GM18508 (cell line): ENCODE data around the gene CEBPZOS.

ENCODE experiments used
- ATAC-seq: cut with Tn5 transposase; IDR thresholded peaks from one replicate; pipeline ENCODE4 v1.9.1; 2021; ENCODE audit warnings: moderate number of reproducible peaks; ENCODE audit not compliant: insufficient read depth, unreplicated experiment

Gene CEBPZOS

DNA sequence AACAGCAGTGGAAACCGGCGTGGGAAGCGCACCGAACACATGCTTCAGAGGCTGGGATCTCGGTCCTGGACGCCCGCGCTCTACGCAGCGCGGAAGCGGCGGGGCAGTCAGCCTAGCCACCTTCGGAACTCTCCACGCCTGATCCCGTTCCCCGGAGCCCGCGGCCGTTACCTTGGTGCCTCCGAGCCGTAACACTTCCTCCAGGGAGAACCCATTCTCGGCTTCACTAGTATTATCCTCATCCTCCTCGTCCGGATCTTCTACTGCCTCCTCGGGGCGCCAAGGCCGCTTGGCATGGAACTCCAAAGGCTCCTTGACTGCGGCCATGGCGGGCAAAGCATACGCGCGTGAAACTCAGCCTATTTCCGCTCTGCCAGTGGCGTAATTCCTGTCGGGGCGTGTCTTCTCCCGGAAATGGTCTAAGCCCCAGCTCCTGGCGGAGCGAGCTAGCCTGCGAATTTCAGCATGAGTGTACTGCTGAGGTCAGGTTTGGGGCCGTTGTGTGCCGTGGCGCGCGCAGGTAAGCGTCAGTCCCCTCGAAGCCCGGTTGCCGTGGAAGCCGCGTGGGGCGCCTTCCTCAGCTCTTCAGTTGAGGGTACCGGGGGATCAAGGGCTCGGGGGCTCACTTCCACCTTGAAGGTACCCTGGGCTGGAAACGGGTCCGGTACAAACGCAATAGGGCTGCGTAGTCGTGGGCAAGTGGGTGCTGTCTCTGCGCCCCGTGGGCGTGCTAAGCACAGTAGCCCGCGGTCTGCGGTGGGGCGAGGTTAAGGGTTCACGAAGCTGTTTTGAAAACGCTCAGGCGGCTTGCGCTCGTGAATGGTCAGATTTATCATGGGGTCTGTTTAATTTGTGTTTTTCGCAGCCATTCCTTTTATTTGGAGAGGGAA is 35.2 kb downstream of the CEBPZOS start, which contains the start of the genes CEBPZ and NDUFAF7:
TSS of gene CEBPZ (minus strand) at position 356 of the 890 bp plus-strand sequence. CDS start at position 327, 29 bp downstream.
TSS of gene NDUFAF7 (plus strand) at position 418 of the 890 bp plus-strand sequence. CDS start at position 466, 48 bp downstream.
- peak; percentile 80 for ATAC-seq

DNA sequence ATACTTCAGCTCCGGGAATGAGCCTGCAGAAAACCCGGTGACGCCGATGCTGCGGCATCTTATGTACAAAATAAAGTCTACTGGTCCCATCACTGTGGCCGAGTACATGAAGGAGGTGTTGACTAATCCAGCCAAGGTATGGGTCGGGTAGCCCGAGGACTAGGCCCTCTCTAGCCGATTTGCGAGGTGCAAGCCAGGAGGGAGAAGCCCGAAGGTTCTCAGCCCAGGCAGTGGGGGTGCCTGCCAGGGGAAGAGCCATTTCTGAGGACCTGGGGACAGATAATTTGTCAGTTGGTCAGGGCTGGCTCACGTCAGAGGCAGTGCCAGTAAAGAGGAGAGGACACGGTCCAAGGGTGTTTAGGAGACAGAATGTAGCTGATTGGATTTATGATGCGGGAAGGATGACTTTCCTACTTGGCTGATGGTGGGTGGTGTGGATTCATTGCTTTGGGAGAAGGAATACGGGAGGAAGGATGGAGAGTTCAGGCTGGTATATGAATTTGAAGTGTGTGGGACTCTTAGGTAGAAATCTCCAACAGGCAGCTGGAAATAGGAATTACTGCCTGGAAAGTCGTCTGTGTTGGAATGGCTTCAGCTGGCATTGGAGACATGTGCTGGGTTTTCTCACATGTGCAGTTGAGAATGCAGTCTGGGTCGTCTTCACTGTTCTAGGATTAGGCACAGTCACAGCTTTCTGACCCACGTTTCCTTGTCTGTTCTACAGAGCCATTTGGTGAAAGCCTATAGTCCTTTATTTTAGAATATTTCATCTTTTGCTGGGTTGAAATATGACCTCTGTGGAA is 36.0 kb downstream of the CEBPZOS start:
- peak; percentile 14 for ATAC-seq

DNA sequence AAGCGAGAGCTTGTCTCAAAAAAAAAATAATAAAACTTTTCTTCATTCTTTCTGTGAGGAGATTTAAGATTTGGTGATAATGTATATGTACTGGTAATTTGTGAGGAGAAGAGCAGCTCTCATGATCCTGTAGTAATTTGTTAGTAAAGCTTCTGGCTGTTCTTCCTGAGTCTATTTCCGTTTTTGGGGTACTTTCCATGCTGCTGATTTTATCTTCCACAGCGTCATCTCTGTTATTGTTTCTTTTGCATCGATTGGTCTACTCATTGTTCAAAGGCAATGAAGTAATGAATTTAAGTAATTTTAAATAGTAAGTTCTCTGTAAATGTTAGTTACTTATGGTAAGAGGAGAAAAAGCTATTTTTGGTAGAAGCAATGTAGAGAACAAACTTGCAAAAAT is 47.1 kb downstream of the CEBPZOS start:
- no peak for ATAC-seq

DNA sequence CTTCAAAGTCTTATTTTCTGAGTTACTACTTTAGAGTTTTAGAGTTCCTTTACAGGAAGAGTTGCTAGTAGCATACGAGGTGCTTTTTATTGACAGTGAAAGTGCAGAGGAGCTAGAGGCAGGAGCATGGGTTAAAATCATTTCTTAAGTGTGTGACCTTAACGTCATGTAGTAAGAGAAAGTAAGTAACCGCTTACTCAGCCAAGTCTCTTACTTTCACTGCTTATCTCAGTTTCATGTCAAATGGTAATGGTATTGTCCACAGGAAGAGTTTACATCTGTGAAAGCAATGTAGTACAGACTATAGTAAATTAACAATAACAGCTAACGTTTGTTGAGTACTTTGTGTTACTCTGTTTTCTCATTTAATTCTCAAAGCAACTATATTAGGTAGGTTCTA is 47.7 kb downstream of the CEBPZOS start:
- ATAC-seq, result peak; percentile 74

DNA sequence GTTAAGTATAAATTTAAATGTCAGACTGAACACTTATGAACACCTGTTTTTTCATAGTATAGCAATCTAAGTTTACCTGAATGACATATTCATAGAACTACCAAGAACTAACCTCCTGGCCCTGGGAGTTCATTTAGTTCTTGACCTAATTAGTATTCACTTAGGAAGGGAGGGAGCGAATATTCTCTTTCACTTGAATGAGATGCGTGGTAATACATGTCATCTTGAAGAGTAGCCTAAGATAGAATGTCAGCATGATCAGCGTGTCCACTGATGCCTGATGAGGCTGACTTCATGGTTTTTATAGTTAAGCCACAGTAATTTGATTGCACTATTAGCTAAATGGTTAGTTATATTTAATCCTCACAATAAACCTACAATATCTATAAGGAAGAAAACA is 48.5 kb downstream of the CEBPZOS start:
- no peak for ATAC-seq

DNA sequence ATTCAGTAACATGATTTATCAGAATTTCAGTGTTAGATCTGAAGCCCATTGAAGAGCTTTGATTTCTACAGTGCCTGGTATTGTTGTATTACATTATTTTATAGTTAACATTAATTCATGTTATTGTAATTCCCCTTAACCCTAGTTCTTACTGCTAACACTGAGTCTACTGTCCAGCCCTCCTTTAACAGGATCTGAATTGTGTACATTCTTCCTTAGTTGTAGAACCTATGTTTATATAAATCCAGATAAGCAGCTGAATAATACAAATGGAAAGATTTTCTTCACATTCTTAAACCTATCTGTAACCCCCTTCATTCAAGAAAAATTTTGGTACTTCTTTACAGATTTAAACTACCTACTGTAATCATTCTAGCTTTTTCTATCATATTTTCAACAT is 49.9 kb downstream of the CEBPZOS start:
- ATAC-seq, result no peak

DNA sequence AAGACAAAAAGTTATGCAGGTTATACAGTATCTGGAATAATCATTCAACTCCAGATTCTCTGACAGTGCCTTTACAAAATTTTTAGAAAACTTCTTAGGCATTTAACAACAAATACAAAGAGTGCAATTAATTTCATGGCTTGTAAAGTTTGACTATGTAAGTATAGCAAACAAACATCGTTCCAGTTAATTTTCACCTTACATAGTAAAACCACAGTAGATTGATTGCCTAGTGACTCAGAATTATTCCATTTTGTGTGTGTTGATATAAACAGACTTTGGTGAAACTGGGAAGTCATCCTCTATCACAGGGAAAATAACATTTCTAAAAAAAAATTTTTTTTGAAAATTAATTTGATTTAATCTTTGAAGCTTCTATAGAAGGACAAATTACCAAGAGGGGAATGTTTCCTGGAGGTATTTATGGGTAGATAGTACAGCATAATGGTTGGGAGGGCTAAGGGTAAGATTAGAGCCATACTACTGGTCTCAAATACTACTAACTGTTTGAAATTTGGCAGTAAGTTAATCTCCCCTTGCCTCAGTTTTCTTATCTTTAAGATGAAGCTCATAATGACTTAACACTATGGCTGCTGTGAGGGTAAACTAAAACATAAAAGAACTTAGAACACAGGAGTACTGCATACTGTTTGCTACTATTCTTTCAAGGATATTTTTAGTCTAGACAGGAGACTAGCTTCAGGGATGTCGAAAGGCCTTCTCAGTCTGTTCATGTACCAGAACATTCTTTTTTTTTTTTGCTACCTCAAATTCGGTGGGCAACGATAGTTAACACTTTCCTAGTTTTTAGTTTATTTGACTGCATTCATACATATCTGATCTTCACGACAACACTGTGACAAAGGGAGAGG is 54.8 kb downstream of the CEBPZOS start:
- ATAC-seq, result no peak
